Activated T-cell treated with anti-CD3 and anti-CD28 coated beads for 24 hours (primary cell): ENCODE measurements around the gene HOTAIR.

Experiments
- DNase-seq: peaks from one replicate; pipeline ENCODE4 v3.0.0-alpha.2; 2020; ENCODE audit warnings: low read depth

The HOTAIR gene

GRCh38 chr12:53974084-53975063 is at the start of gene HOTAIR:
Gene HOTAIR, minus strand, starts transcription at chr12:53974954.
- no peak for DNase-seq

- no peak for DNase-seq
Measured at GRCh38 chr12:54024127-54024526, 49.4 kb upstream of the HOTAIR start.

GRCh38 chr12:54022960-54023884 is 48.5 kb upstream of the HOTAIR start:
- DNase-seq: no peak

- DNase-seq: no peak
Measured at GRCh38 chr12:54021432-54022013, 46.8 kb upstream of the HOTAIR start.

- DNase-seq: no peak
Measured at GRCh38 chr12:54020591-54021405, 46.0 kb upstream of the HOTAIR start.

GRCh38 chr12:54019924-54020590 is 45.3 kb upstream of the HOTAIR start:
- DNase-seq: no peak

- DNase-seq: no peak
Measured at GRCh38 chr12:54019091-54019811, 44.5 kb upstream of the HOTAIR start.

GRCh38 chr12:54018468-54018984 is 43.8 kb upstream of the HOTAIR start:
- DNase-seq: no peak

- DNase-seq: peak; percentile 56
Measured at GRCh38 chr12:54017878-54018467, 43.2 kb upstream of the HOTAIR start.

GRCh38 chr12:54017027-54017788 is 42.5 kb upstream of the HOTAIR start:
- DNase-seq: no peak

- DNase-seq: no peak
Measured at GRCh38 chr12:54016478-54016964, 41.8 kb upstream of the HOTAIR start.

- no peak for DNase-seq
Measured at GRCh38 chr12:54016051-54016450, 41.3 kb upstream of the HOTAIR start.

- DNase-seq: no peak
Measured at GRCh38 chr12:54015018-54015931, 40.5 kb upstream of the HOTAIR start.

GRCh38 chr12:54014377-54015017 is 39.7 kb upstream of the HOTAIR start:
- DNase-seq: no peak

GRCh38 chr12:54012631-54013409 is 38.1 kb upstream of the HOTAIR start:
- DNase-seq: no peak
